C4-2B (cell line): ENCODE data around the gene ITGB5.
A peak's percentile ranks its signal among the peaks of the same experiment; 100 is the strongest.

ENCODE experiments used
- H3K27ac ChIP-seq: fragments of 450-650 bp; 2 replicates; pipeline ENCODE4 v1.5.1; 2017
- ZFX ChIP-seq: fragments of 450-650 bp; IDR thresholded peaks from 2 replicates; pipeline ENCODE4 v1.6.1; 2017
- TF ChIP-seq, protein P1 (sequence below): fragments of 450-650 bp; conservative IDR thresholded peaks from 2 replicates; pipeline ENCODE4 v1.5.1; 2017; ENCODE audit warnings: mild to moderate bottlenecking

Gene ITGB5, protein sequence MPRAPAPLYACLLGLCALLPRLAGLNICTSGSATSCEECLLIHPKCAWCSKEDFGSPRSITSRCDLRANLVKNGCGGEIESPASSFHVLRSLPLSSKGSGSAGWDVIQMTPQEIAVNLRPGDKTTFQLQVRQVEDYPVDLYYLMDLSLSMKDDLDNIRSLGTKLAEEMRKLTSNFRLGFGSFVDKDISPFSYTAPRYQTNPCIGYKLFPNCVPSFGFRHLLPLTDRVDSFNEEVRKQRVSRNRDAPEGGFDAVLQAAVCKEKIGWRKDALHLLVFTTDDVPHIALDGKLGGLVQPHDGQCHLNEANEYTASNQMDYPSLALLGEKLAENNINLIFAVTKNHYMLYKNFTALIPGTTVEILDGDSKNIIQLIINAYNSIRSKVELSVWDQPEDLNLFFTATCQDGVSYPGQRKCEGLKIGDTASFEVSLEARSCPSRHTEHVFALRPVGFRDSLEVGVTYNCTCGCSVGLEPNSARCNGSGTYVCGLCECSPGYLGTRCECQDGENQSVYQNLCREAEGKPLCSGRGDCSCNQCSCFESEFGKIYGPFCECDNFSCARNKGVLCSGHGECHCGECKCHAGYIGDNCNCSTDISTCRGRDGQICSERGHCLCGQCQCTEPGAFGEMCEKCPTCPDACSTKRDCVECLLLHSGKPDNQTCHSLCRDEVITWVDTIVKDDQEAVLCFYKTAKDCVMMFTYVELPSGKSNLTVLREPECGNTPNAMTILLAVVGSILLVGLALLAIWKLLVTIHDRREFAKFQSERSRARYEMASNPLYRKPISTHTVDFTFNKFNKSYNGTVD

DNA sequence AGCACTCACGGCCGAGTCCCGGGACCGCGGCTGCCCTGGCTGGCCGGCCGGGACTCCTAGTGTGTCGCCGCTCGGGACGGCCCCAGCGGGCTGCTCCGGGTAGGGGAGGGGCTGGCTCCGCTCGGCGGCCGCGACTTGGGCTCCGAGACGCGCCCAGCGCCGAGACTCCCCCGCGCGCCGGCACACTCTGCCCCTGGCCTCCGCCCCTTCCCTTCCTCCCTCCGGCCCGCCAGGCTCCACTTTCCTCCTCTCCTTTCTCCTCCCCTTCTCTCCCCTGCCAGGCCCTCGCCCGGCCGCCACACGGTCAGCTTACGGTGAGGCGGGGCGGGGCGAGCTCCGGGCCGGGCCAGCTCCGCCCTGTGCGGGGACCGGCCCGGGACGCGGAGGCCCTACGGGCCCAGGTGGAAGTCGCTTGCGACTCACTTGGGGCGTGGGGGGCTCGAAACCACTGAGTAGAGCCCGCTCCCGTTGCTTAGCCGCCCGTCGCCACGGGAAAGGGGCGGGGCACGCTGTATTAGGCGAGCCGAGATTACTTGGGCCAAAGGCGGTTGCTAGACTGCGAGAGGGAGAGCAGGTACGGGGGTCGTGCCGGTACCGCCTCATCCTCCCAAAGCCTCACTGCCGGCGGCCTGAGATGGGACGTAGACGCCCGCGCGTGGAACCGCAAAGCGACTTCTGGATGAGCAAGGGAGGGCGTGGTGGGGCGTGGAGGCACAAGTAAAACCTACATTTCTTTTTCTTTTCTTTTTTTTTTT is at the start of gene ITGB5:
TSS of gene ITGB5 (minus strand) at position 189 of the 755 bp plus-strand sequence. CDS start 365 bp downstream, outside the sequence.
- peak within 1 kb of the TSS; percentile 78 for H3K27ac ChIP-seq
- peak; percentile 33 for TF ChIP-seq ZFX
- TF ChIP-seq, protein P1, sequence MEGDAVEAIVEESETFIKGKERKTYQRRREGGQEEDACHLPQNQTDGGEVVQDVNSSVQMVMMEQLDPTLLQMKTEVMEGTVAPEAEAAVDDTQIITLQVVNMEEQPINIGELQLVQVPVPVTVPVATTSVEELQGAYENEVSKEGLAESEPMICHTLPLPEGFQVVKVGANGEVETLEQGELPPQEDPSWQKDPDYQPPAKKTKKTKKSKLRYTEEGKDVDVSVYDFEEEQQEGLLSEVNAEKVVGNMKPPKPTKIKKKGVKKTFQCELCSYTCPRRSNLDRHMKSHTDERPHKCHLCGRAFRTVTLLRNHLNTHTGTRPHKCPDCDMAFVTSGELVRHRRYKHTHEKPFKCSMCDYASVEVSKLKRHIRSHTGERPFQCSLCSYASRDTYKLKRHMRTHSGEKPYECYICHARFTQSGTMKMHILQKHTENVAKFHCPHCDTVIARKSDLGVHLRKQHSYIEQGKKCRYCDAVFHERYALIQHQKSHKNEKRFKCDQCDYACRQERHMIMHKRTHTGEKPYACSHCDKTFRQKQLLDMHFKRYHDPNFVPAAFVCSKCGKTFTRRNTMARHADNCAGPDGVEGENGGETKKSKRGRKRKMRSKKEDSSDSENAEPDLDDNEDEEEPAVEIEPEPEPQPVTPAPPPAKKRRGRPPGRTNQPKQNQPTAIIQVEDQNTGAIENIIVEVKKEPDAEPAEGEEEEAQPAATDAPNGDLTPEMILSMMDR = no peak

DNA sequence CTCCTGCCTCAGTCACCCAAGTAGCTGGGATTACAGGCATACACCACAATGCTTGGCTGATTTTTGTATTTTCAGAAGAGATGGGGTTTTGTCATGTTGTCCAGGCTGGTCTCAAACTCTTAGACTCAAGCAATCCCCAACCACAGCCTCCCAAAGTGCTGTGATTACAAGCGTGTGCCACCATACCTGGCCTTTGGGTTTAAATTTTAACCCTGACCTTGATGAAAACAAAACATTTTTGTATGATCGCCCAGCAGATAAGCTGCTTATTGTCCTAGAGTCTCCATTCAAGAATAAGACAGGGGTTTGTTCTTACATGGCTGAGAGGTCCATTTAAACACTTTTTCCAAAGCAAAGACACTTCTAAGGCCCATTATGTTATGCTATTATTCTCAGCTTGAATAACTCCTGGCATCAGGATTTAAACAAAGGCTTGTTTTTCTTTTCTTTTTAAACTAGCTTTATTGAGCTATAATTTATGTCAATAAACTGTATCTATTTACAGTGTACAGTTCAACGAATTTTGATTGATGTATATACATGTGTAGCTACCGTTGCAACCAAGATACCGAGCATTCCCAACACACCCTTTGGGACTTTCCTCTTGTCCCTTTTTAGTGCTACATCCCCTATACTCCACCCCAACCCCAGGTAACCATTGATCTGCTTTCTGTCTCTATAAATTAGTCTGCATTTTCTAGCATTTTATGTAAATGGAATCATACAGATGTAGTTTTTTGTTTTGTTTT is 48.8 kb upstream of the ITGB5 start:
- H3K27ac ChIP-seq = no peak overlapping the region

DNA sequence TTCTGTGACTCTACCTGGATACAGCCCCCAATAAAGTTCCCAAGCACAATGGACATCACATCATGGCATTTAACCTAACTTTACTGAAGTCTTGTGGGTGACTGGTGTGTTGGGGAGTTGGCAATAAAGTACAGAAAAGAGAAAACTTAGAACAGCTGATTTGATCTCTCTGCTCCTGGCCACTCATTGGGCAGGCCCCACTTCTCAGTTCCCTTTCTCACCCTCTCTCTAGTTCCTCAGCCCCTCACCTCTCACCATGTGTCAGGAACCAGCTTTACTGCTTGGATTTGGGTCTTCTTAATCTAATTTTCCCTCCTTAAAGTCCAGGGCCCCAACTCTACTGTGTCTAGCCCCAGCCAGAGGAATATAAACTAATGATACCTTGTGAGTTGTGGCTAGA is 48.1 kb upstream of the ITGB5 start:
- H3K27ac ChIP-seq = no peak overlapping the region
- TF ChIP-seq, protein P1 = no peak
- TF ChIP-seq ZFX = no peak

More for the DNA sequence above, 48.8 kb upstream of the ITGB5 start:
- TF ChIP-seq ZFX = no peak
- TF ChIP-seq, protein P1 = no peak

DNA sequence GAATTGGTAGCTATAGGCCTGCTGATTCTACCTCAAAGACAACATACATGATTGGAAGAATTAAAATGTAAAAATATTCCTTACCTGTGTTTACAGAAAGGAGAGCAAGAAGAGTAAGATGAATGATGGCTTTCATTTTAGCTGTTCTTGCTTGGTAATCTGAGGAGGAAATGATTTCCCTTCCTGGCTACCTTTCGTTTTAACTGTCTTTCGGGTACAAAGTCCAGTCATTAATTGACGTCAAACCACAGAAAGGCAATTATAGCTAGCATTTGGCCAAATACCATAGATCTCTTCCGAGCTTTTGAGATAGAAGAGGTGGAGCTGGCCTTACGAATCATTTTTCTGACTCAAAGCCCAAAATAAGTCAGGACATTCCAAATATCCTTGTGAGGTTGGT is 47.4 kb upstream of the ITGB5 start, which contains the start of gene MUC13:
TSS of gene MUC13 (minus strand) at position 175 of the 400 bp plus-strand sequence. CDS start at position 136, 39 bp downstream.
- TF ChIP-seq ZFX = no peak
- TF ChIP-seq, protein P1 = no peak
- H3K27ac ChIP-seq = no peak within 1 kb of the TSS

DNA sequence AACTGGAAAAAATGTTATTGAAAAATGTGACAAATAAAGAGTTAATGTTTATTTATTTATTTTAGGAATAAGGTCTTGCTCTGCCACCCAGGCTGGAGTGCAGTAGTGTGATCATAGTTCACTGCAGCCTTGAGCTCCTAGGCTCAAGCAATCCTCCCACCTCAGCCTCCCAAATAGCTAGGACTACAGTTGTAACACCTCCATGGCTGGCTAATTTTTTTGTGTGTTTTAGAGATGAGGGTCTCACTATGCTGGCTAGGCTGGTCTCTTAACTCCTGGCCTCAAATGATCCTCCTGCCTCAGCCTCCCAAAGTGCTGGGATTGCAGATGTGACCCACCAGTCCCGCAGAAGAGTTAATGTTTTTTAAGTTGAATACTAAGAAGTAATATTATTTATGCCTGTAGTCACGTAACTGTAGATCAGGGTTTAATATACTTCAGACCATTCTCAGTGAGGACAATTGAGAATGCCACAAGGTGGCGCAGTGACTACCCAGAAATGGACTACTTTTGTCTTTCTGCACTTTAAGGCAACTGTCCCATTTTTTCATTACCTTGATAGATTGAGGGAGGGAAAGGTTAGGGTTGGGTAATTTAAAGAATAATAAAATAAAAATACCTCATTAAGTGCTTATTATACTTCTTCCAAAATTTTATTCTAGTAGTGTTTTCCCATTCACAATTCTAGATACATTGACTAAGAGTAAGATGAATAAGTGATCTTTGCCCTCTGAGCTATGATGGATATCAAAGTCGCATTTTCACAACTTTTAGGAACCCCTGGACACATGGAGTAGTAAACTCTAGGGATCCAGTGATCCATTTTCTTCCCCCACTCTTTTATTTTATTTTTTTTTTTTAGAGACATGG is 41.4 kb upstream of the ITGB5 start:
- no peak for TF ChIP-seq ZFX
- TF ChIP-seq, protein P1 = peak; percentile 96
- H3K27ac ChIP-seq = no peak overlapping the region

DNA sequence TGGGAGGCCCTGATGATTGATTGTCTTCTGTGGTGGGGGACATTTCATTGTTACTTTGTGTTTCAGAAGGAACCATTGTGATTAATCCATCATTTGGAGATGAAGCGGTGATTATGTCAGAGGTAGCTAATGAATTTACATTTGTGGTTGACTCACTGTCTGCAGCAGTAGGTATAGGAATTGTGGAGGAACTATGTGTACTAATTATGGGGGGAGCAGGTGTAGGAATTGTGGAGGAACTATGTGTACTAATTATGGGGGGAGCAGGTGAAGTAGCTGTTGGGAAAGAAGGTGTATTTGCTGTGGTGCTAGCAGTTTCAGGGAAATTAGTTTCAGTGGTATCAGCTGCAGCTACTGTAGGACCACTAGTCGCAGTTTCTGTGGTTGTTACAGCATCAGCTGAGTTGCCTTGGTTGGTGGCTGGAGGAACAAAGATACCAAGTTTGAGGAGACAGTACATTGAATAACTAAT is 40.4 kb upstream of the ITGB5 start:
- TF ChIP-seq ZFX = no peak
- TF ChIP-seq, protein P1 = no peak
- no peak overlapping the region for H3K27ac ChIP-seq
